ENCODE measurements around the gene HVCN1.

GRCh38 chr12:110616471-110617115 is 72.3 kb downstream of the HVCN1 start:
- TF ChIP-seq EZH2 (IDR thresholded peaks at IDR 0.05; ENCODE audit: borderline replicate concordance, low read length) (no peak), CTCF (conservative IDR thresholded peaks at IDR 0.05 in 1 of 2, IDR thresholded peaks at IDR 0.05 in 1 of 2; ENCODE audit: extremely low read depth in 1 of 2, insufficient read depth in 1 of 2, low read depth in 1 of 2, low read length in 2 of 2) (no peak)

All from mammary epithelial cell (primary cell).